ENCODE results near the gene EIF5. TPM values are rescaled to one million over a fixed set of nuclear protein-coding genes. Genes with fewer than 3 reads are reported as not detected.

EIF5 gene
- total and polyA plus RNA-seq, 2 experiments from 2014 or later, result 194 to 634 TPM

DNA sequence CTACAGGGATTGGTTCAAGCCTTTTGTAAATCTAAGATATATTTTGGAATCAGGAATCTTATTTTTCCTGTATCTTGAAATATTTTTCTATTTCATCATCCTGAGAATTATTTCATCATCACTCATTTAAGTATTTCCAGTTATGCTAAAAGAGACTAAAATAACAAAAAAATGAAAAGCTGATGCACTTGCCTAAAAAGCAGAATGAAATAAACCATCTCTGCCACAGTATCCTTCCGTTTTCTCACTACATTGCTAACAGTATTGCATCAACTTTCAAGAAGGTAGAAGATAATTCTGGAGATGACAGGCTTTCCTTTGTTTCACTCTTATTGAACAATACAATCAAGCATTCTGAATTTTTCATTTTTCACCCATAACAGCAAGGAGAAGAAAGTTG is 31.1 kb upstream of the EIF5 start:
- no peaks in the 10 kb centered on the region for H3K36me3 ChIP-seq (ENCODE audit: insufficient read depth)
- no peak overlapping the region for H3K4me2 ChIP-seq
- no peak overlapping the region for H3K4me3 ChIP-seq
- no peaks in the 10 kb centered on the region for H4K20me1 ChIP-seq (replicated peaks; ENCODE audit: insufficient read depth)
- H3K27ac Mint-ChIP-seq, result no peak overlapping the region
- no peaks in the 10 kb centered on the region for H3K36me3 Mint-ChIP-seq (ENCODE audit: low read depth)
- H3K4me1 Mint-ChIP-seq, result no peaks in the 10 kb centered on the region
- DNase-seq (ENCODE audit: low spot score) (no peak), ATAC-seq (no peak)
- H3K27ac ChIP-seq (ENCODE audit: low read depth), result no peak overlapping the region
- H3K4me3 Mint-ChIP-seq, result no peak overlapping the region
- 0 out of 2 replicates have a peak overlapping the region, but pooled peaks have one; percentile 33 for H2AFZ ChIP-seq
- no peaks in the 10 kb centered on the region for H3F3A ChIP-seq (replicated peaks; ENCODE audit: low read depth)
- no peaks in the 10 kb centered on the region for H3K4me1 ChIP-seq (ENCODE audit: insufficient read depth)
- H3K9me3 Mint-ChIP-seq, result no peaks in the 10 kb centered on the region
- TF ChIP-seq CREB1 (CRISPR knock-in tag; IDR thresholded peaks at IDR 0.05; ENCODE audit: low read depth) (no peak), REST (IDR thresholded peaks at IDR 0.05; ENCODE audit: unreplicated experiment) (no peak), EZH2phosphoT487 (IDR thresholded peaks at IDR 0.05; ENCODE audit: unreplicated experiment) (no peak), NANOG (IDR thresholded peaks at IDR 0.05; ENCODE audit: borderline replicate concordance) (no peak), ZNF114 (CRISPR knock-in tag; IDR thresholded peaks at IDR 0.05) (no peak)
- TF ChIP-seq, protein P1, sequence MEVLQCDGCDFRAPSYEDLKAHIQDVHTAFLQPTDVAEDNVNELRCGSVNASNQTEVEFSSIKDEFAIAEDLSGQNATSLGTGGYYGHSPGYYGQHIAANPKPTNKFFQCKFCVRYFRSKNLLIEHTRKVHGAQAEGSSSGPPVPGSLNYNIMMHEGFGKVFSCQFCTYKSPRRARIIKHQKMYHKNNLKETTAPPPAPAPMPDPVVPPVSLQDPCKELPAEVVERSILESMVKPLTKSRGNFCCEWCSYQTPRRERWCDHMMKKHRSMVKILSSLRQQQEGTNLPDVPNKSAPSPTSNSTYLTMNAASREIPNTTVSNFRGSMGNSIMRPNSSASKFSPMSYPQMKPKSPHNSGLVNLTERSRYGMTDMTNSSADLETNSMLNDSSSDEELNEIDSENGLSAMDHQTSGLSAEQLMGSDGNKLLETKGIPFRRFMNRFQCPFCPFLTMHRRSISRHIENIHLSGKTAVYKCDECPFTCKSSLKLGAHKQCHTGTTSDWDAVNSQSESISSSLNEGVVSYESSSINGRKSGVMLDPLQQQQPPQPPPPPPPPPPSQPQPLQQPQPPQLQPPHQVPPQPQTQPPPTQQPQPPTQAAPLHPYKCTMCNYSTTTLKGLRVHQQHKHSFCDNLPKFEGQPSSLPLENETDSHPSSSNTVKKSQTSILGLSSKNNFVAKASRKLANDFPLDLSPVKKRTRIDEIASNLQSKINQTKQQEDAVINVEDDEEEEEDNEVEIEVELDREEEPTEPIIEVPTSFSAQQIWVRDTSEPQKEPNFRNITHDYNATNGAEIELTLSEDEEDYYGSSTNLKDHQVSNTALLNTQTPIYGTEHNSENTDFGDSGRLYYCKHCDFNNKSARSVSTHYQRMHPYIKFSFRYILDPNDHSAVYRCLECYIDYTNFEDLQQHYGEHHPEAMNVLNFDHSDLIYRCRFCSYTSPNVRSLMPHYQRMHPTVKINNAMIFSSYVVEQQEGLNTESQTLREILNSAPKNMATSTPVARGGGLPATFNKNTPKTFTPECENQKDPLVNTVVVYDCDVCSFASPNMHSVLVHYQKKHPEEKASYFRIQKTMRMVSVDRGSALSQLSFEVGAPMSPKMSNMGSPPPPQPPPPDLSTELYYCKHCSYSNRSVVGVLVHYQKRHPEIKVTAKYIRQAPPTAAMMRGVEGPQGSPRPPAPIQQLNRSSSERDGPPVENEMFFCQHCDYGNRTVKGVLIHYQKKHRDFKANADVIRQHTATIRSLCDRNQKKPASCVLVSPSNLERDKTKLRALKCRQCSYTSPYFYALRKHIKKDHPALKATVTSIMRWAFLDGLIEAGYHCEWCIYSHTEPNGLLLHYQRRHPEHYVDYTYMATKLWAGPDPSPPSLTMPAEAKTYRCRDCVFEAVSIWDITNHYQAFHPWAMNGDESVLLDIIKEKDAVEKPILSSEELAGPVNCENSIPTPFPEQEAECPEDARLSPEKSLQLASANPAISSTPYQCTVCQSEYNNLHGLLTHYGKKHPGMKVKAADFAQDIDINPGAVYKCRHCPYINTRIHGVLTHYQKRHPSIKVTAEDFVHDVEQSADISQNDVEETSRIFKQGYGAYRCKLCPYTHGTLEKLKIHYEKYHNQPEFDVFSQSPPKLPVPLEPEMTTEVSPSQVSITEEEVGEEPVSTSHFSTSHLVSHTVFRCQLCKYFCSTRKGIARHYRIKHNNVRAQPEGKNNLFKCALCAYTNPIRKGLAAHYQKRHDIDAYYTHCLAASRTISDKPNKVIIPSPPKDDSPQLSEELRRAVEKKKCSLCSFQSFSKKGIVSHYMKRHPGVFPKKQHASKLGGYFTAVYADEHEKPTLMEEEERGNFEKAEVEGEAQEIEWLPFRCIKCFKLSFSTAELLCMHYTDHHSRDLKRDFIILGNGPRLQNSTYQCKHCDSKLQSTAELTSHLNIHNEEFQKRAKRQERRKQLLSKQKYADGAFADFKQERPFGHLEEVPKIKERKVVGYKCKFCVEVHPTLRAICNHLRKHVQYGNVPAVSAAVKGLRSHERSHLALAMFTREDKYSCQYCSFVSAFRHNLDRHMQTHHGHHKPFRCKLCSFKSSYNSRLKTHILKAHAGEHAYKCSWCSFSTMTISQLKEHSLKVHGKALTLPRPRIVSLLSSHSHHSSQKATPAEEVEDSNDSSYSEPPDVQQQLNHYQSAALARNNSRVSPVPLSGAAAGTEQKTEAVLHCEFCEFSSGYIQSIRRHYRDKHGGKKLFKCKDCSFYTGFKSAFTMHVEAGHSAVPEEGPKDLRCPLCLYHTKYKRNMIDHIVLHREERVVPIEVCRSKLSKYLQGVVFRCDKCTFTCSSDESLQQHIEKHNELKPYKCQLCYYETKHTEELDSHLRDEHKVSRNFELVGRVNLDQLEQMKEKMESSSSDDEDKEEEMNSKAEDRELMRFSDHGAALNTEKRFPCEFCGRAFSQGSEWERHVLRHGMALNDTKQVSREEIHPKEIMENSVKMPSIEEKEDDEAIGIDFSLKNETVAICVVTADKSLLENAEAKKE (CRISPR knock-in tag; IDR thresholded peaks at IDR 0.05), result no peak
- no peaks in the 10 kb centered on the region for H3K79me2 ChIP-seq (replicated peaks; ENCODE audit: insufficient read depth)
- H3K27me3 ChIP-seq (ENCODE audit: insufficient read depth), result no peaks in the 10 kb centered on the region
- H3K27me3 Mint-ChIP-seq (ENCODE audit: insufficient read depth, low read depth, poor library complexity), result peaks cover 7% of the 10 kb centered on the region
- H3K9me2 ChIP-seq (ENCODE audit: insufficient read depth), result no peaks in the 10 kb centered on the region
